Activated CD4-positive, alpha-beta T cell treated with anti-CD3 and anti-CD28 coated beads, Interleukin-2, amount 50 U/mL, for 16 hours (primary cell): ENCODE results near the gene CFAP107.
"Not testable (repeated sequence)": the region's sequence is repeated elsewhere in the genome, so short reads cannot be mapped to it uniquely, and the experiment has no call there.

Experiments
- DNase-seq: peaks from one replicate; pipeline ENCODE4 v3.0.0-alpha.2; 2020

The CFAP107 gene

GRCh38 chr1:12745992-12746323 lies at the start of gene CFAP107:
Gene CFAP107, plus strand, starts transcription at chr1:12746200. Its CDS starts 231 bp downstream, at chr1:12746431.
- peak; percentile 50 for DNase-seq

GRCh38 chr1:12696658-12697057 lies 49.3 kb upstream of the CFAP107 start:
- DNase-seq: no peak

GRCh38 chr1:12697397-12697796 lies 48.6 kb upstream of the CFAP107 start:
- DNase-seq: no peak

- no peak for DNase-seq
Observed at GRCh38 chr1:12703821-12704451, 42.1 kb upstream of the CFAP107 start.

- DNase-seq: no peak
Observed at GRCh38 chr1:12706061-12706460, 39.9 kb upstream of the CFAP107 start.

- no peak for DNase-seq
Observed at GRCh38 chr1:12708396-12709090, 37.5 kb upstream of the CFAP107 start.

- DNase-seq: no peak
Observed at GRCh38 chr1:12709091-12709491, 36.9 kb upstream of the CFAP107 start.

GRCh38 chr1:12709696-12710095 lies 36.3 kb upstream of the CFAP107 start:
- no peak for DNase-seq

GRCh38 chr1:12711536-12711935 lies 34.5 kb upstream of the CFAP107 start:
- no peak for DNase-seq

GRCh38 chr1:12712076-12712475 lies 33.9 kb upstream of the CFAP107 start:
- DNase-seq: no peak

- DNase-seq: no peak
Observed at GRCh38 chr1:12712929-12713328, 33.1 kb upstream of the CFAP107 start.

GRCh38 chr1:12713651-12714050 lies 32.3 kb upstream of the CFAP107 start:
- not testable (repeated sequence) for DNase-seq

GRCh38 chr1:12714710-12715475 lies 31.1 kb upstream of the CFAP107 start:
- DNase-seq: no peak

- no peak for DNase-seq
Observed at GRCh38 chr1:12715896-12716437, 30.0 kb upstream of the CFAP107 start, which contains the start of gene AADACL3. Gene AADACL3, plus strand, starts transcription at chr1:12716110. Its CDS starts 67 bp downstream, at chr1:12716177.

GRCh38 chr1:12717301-12717838 lies 28.6 kb upstream of the CFAP107 start:
- no peak for DNase-seq

- DNase-seq: no peak
Observed at GRCh38 chr1:12722626-12723025, 23.4 kb upstream of the CFAP107 start.

- DNase-seq: no peak
Observed at GRCh38 chr1:12728391-12728790, 17.6 kb upstream of the CFAP107 start.

GRCh38 chr1:12730156-12730555 lies 15.8 kb upstream of the CFAP107 start:
- DNase-seq: no peak

GRCh38 chr1:12731084-12731483 lies 14.9 kb upstream of the CFAP107 start:
- not testable (repeated sequence) for DNase-seq

- DNase-seq: no peak
Observed at GRCh38 chr1:12734651-12735050, 11.3 kb upstream of the CFAP107 start.

- DNase-seq: no peak
Observed at GRCh38 chr1:12738934-12739333, 7.1 kb upstream of the CFAP107 start.

GRCh38 chr1:12739613-12740012 lies 6.4 kb upstream of the CFAP107 start:
- no peak for DNase-seq

- DNase-seq: no peak
Observed at GRCh38 chr1:12741946-12742345, 4.1 kb upstream of the CFAP107 start.
